Fibroblast of skin of left biceps (primary cell): ENCODE results near the gene PIK3R2.

Source experiments
- DNase-seq, 2 experiments: peaks; one replicate each; pipeline ENCODE4 v3.0.0-alpha.2; 2013; ENCODE audit warnings: low read depth in 2 of 2

The PIK3R2 gene

DNA sequence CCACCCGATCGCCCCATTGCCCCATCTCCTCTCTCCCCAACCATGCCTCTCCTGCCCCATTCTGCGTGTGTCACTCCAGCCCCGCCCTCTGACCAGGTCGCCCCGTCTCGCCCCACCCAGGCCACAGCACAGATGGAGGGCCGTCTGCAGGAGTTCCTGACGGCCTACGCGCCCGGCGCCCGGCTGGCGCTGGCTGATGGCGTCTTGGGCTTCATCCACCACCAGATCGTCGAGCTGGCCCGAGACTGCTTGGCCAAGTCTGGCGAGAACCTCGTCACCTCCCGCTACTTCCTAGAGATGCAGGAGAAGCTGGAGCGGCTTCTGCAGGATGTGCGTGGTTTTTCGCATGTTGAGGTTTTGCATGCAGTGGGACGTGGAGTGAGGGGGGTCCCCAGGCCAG, 29.1 kb upstream of the PIK3R2 start:
- no peak for DNase-seq

DNA sequence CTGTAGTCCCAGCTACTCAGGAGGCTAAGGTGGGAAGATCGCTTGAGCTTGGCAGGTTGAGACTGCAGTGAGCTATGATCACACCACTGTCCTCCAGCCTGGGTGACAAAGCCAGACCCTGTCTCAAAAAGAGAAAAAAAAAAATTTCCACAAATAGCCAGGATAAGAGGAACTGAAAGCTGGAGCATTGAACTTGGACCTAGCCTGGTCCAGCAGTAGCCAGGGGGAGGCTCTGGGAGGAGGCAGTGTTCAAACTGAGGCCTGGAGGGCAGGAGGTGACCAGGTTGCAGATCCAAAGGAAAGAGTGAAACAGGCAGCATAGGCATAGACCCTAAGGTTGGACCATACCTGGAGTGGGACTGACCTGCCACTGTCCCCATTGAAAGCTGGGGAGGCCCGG, 26.9 kb upstream of the PIK3R2 start:
- DNase-seq, result no peak

DNA sequence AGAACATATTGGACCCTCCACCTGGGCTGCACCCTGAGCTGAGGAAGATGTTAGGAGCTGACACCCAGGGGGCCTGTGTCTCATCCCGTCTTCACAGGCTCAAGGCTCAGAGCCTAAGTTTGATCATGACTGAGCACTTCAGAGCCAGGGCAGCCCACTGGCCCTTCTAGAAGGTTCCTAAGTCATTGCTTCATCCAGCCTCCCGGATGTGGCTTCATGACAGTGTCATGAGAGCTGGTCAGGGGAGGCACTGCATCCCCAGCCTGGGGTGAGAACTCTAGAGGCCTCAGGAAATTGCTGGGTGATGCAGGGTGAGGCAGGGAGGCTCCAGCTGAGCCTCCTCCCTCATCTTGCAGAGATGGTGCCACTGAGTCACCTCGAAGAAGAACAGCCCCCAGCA, 24.9 kb upstream of the PIK3R2 start:
- no peak for DNase-seq

DNA sequence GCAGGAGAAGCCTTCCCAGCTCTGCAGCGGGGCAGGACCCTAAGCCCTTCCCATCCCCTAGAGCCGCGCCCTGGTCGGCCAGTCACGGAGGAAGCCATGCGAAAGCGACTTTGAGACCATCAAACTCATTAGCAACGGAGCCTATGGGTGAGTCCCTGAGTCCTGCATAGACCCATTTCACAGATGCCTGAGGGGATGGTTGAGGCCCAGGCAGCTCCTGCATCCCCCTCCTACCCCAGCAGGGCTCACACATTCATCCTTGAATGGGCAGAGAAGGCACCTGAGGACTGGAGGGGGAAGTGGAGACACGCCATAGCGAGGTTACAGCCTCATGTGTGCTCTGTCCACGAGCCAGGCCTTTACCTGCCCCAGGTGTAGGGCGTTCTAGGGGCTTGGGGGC, 24.2 kb upstream of the PIK3R2 start:
- no peak for DNase-seq

DNA sequence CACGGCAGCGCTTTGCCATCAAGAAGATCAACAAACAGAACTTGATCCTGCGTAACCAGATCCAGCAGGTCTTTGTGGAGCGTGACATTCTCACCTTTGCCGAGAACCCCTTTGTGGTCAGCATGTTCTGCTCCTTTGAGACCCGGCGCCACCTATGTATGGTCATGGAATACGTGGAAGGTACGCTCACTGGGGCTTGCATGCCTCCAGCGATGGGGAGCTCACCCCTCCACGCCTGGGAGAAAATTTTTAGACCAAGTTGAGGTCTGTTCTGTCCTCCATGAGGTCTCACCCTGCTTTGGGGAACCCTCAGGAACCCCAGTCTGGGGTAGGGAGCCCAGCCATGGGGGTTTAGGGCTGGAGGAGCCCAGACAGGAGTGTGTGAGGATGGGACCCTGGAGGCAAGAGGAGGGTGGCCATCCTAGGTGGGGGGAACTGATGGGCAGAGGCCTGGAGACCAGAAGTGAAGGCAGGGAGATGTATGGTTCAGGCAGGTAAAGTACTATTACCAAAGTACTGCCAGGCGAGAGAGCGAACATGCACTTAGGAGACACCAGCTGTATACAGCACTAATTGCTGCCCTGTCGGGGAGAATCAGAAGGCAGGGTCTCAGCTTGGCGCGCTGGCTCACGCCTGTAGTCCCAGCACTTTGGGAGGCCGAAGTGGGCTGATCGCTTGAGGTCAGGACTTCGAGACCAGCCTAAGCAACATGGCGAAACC, 22.3 kb upstream of the PIK3R2 start:
- no peak for DNase-seq

DNA sequence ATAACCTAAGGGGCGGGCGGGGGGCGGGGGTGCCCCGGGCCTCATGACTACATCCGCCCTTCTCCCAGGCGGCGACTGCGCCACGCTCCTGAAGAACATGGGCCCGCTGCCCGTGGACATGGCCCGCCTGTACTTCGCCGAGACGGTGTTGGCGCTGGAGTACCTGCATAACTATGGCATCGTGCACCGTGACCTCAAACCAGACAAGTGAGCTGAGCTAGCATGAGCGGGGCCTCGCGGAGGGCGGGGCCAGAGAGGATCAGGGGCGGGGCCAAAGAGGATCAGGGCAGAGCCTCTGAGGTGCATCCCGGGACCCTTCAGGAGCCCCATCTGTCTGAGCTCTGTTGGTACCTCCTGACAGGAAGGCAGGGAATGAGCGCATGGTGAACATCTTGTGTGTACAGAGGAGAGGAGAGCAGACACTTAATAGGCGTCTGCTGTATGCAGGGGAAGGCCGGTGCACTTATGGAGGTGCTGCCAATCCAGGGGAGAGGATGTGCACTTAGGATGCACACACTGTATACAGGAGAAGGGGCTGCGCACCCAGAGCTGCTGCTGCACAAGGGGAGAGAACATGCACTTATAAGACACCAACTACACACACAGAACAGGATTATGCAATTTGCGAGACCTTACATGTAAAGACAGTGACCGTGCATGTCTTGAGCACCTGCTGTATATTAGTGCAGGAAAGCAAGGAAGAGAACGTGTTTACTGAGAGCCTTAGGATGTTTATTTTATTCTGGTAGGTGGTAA, 20.9 kb upstream of the PIK3R2 start:
- DNase-seq, result no peak

DNA sequence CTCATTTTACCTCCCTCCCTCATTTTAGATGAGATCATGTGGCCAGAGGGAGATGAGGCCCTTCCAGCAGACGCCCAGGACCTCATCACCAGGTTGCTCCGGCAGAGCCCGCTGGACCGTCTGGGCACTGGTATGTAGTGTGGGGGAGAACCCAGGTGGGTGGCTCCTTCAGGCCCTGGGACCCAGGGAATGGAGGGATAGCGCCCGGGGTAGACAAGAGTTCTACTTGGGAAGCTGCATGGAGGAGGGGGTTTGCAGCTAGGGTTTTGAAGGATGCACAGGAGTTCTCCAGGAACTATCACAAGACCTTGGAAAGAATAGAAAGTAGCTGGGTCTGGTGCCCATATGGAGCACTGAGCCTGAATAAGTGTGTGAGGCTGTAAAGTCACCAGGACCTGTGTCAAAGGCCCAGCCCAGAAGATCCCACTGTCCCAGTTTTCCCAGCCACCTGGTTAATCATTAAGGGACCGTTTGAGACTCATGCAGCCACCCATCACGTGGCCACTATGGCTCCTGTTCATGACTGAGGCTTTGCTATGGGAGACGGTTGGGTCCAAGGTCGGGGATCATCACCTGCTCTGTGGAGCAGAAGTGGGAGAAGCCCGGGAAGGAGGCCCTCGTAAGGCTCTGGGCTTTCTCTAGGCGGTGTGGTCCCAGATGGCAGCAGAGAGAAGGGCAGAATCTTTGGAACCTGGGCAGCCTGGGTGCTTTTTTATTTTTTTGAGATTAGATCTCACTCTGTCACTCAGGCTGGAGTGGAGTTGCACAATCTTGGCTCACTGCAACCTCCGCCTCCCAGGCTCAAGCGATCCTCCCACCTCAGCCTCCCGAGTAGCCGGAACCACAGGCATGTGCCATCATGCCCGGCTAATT, 17.0 kb upstream of the PIK3R2 start:
- DNase-seq, result no peak

DNA sequence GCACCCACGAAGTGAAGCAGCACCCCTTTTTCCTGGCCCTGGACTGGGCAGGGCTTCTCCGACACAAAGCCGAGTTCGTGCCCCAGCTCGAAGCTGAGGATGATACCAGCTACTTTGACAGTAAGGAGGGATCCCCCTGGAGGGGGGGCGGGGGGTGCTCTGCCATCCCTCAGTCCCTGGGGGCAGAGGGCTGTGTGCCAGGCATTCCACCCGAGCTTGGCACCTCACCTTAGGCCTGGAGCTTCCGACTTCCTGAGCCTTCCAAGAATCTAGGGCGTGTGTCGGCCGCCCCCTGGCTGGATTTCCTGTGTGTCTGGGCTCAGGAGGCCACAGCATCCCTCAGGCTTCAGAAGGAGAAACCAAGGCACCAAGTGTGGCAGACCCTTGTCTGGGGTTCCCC, 15.7 kb upstream of the PIK3R2 start:
- DNase-seq, result no peak

DNA sequence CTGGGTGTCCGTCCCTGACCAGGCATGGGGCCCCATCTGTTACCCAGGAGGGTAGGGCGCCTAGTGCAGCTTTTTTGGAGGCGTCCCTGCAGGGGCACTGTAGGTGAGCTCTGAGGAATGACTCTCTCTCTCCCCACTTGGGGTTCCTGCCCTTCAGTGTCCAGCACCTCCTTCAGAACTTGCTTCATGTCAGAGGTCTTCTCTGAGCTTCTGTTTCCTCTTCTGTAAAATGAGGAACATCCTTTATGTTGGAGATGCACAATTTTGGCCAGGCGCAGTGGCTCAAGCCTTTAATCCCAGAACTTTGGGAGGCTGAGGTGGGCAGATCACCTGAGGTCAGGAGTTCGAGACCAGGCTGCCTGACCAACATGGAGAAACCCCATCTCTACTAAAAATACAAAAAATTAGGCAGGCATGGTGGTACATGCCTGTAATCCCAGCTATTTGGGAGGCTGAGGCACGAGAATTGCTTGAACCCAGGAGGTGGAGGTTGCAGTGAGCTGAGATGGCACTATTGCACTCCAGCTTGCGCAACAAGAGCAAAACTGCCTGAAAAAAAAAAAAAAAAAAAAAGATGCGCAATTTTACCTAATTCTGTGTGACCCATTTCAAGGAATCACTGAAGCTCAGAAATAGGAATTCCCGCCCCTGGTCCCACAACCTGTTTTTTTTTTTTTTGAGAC, 15.2 kb upstream of the PIK3R2 start:
- DNase-seq, result no peak

DNA sequence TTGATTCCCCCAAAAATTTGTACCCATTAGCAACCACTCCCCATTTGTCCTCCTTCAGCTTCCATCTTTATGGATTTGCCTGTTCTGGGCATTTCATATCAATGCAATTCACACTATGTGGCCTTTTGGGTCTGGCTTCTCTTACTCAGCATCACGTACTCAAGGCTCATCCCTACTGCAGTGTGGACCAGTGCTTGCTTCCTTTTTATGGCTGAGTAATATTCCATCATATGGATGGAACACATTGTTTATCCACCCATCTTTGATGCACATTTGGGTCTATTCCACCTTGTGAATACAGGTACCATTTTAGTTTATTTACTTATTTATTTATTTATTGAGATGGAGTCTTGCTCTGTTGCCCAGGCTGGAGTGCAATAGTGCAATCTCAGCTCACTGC, 12.5 kb upstream of the PIK3R2 start:
- no peak for DNase-seq

DNA sequence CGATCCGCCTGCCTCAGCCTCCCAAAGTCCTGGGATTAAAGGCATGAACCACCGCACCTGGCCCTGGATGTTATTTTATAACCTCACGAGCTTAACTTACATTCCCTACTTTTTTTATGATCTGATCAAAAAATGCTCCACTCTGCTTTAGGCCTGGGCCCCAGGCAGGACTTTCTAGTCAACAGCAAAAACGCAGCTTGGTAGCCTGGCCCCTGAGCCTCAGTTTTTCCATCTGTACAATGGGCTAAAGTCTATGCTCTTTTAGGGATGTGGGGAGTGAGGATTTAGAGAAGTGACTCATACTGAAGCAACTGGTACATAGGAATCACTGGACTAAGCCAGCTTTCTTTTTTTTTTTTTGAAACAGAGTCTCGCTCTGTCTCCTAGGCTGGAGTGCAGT, 11.9 kb upstream of the PIK3R2 start:
- no peak for DNase-seq

DNA sequence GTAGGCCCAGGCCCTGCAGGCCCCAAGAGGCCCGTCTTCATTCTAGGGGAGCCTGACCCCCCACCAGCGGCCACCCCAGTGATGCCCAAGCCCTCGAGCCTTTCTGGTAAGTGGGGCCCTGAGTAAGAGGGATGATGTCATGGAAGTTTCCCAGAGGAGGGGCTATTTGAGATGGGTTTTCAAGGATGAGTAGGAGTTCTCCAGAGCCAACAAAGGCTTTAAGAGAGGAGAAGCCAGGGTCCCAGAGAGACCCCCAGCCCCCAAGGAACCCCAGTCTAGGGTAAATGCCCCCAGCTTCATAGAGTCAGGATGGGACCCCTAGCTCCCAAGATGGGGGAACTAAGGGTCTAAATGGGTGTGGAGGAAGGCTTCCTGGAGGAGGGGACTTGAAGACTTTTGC, 9.1 kb upstream of the PIK3R2 start:
- no peak for DNase-seq

DNA sequence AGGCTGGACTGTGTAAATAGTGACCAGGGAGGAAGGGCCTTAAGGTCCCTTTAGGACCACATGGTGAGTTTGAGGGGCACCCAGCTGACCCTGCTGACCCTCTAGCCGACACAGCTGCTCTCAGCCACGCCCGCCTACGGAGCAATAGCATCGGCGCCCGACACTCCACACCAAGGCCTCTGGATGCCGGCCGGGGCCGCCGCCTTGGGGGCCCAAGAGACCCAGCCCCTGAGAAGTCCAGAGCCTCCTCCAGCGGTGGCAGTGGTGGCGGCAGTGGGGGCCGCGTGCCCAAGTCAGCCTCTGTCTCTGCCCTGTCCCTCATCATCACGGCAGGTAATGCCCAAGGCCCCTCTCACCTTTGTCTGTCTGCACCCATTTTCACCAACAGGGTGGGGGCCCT, 8.6 kb upstream of the PIK3R2 start:
- no peak for DNase-seq

DNA sequence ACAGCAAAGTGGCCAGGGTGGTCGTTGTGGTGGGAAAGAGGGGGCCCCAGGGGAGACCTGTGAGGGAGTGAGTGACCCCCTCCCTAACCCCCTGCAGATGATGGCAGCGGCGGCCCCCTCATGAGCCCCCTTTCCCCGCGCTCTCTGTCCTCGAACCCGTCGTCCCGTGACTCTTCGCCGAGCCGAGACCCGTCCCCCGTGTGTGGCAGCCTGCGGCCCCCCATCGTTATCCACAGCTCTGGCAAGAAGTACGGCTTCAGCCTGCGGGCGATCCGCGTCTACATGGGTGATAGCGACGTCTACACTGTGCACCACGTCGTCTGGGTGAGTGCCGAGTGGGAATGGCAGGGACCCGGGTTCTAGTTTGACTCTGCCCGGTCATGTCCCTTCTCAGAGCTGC, 8.1 kb upstream of the PIK3R2 start:
- DNase-seq, result no peak

DNA sequence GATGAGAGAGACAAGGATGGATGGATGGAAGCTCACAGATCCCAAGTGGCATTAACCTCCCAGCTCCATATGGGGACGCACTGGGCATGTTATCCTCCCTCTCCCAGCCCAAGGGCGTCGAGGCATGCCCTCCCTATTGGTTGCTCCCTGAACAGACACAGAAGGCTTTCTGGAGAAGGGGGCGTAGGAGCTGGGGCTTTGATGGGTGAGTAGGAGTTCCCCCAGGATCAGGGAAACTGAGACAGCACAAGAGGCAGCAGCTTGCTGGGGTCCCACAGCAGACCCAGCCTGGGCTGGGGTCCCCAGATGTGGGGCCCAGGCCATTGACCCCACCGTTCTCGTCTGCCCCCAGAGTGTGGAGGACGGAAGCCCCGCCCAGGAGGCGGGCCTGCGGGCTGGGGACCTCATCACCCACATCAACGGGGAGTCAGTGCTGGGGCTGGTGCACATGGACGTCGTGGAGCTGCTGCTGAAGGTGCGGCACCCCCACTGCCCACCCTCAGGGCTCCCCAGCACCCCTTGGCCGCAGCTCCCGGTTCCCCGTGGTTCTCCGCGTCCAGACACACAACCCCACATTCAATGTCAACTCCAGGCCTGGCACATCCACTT, 7.5 kb upstream of the PIK3R2 start:
- DNase-seq, result no peak

DNA sequence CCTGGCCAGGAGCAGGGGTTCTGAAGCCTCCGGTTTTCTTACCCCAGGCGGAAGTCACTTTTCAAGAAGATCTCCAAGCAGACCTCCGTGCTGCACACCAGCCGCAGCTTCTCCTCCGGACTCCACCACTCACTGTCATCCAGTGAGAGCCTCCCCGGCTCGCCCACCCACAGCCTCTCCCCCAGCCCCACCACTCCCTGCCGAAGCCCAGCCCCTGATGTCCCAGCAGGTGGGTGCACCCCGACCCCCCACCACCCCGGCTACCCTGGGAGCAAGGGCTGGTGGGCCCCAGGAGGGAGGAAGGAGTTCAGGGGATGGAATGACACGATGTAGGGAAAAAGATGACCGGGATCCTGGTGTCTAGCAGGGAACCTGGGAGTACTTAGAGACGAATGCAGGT, 5.6 kb upstream of the PIK3R2 start:
- DNase-seq, result no peak

DNA sequence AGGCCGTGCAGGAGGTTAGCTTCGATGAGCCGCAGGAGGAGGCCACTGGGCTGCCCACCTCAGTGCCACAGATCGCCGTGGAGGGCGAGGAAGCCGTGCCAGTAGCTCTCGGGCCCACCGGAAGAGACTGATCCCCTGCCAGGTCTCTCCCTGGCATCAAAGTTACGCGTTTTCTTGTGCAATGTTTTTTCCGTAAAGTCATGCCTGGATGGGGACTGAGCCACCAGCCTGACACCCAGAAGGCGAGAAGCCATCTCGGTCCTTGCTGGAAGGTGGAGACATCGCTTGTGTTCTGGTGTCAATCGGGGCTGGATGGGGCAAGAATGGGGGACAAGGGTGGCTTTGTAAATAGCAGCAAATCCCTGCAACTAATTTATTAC, 3.4 kb upstream of the PIK3R2 start:
- DNase-seq, result no peak

DNA sequence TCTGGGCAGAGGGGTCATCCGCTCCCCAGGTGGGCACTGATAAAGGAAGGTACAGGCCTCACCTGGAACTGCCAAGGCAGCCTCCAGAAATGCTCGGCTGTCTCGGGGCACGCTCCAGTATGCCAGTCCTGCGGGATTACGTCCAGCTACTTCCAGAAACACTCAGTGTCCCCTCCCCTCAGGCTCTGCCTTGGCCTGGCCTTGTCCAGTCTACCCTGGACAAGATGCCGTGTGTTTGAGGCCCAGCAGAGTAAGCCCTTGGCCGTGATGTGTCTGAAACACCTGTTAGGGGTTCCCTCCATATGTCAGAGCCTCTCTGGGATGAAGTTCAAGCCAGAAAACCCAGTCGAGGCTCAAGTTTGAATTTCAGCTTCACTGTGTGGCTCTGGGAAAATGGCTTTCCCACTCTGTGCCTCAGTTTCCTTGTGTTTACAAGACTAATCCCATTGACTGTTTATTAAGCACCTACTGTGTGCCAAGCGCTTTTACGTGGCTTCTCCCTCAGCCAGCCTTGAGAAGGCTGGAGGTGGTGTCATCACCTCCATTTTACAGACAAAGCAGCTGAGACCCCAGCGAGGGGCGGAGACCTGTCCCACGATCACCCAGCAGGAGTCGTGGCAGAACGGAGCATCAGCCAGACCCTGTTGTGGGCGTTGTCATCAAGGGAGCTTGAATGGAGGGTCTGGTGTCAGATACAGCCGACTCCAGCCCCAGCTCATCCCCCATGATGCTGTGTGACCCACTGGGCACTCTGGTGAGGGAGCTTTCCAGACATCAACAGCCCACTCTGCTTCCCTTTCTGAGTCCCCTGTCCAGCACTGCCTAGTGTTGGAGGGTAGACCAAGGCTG, 2.0 kb upstream of the PIK3R2 start:
- no peak for DNase-seq

DNA sequence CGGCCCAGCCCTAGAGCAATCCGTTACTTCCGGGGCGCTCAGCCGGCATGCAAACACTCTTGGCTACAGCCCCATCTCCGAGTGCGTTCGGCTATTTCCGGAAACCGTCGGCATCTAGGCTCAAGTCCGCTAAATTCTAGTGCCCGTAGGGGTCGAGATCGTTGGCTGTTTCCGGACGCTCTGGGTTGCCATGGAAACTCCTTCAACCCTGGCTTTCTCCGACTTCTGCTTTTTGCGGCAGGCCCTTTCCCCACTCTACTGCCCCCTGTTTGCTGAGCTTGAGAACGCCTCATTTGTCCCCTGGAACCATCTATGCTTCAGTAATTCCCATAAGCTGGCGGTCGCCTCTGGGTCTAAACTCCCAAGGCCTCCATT, 534 bp upstream of the PIK3R2 start:
- DNase-seq, result peak; percentile 93 to 94

DNA sequence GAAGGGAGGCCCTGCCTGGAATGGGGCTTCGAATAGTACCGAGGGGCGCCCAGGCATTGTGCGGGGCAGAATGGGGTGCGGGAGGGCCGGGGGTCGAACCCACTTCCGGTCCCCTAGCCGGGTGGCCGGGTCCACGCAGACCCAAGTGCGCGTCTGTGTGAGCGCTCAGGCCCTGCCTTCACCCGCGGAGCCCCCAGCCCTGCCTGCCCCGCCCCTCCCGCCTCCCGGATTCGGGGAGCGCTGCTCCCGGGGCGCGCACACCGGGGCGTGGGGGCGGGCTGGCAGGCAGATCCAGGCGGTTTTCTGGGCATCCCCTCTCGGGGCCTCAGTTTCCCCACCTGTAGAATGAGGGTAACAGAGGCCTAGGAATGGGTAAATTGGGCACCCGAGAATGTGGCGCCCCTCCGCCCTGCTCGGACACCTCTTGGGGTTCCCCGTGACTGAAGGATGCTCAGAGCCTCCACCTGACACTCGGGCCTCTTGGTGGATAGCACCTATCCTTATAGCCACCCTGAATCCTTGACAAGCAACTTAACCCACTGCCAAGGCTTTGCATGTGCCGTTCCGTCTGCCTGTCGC, 682 bp downstream of the PIK3R2 start:
- DNase-seq, result no peak
